BJ (cell line): ENCODE data around the gene PPP2R5C. TPM values are rescaled to one million over a fixed set of nuclear protein-coding genes. Genes with fewer than 3 reads are reported as not detected.
A peak's percentile ranks its signal among the peaks of the same experiment; 100 is the strongest.

Source experiments
- CTCF ChIA-PET: fragments of 350-600 bp; formaldehyde crosslinking; extraction: SDS; loops from one replicate; lab custom pipeline; 2021; ENCODE audit warnings: antibody characterized with exemption, inconsistent platforms; lab: Yijun Ruan, JAX
- POLR2A ChIA-PET: fragments of 300-600 bp; sonication (Branson Sonifier 250); formaldehyde crosslinking; extraction: SDS; loops from one replicate; lab custom pipeline; 2021; ENCODE audit warnings: antibody characterized with exemption; lab: Charles Lee
- DNase-seq: peaks from one replicate; pipeline ENCODE4 v3.0.0-alpha.2; 2011; ENCODE audit warnings: low read depth
- H3K27me3 ChIP-seq: 2 replicates; pipeline ENCODE4 v1.6.0; 2011; ENCODE audit warnings: low read length; ENCODE audit not compliant: control insufficient read depth, insufficient read depth
- H3K36me3 ChIP-seq: 2 replicates; pipeline ENCODE4 v1.5.1; 2011; ENCODE audit warnings: low read length; ENCODE audit not compliant: control insufficient read depth, insufficient read depth
- H3K4me3 ChIP-seq: 2 replicates; pipeline ENCODE4 v1.5.1; 2011; ENCODE audit warnings: low read depth, mild to moderate bottlenecking, control low read depth, low read length
- polyA plus RNA-seq: library from polyadenylated mRNA; depleted of rRNA; stranded (reverse); fragments of >200 nt; gene quantifications from 2 replicates; pipeline ENCODE4 v1.2.3, GENCODE V29; 2011
- TF ChIP-seq, protein P1 (sequence below): IDR thresholded peaks from 2 replicates; pipeline ENCODE4 v1.5.1; 2011; ENCODE audit warnings: low read depth, mild to moderate bottlenecking, control low read depth, inconsistent platforms, low read length, moderate library complexity; ENCODE audit not compliant: insufficient read depth

Gene PPP2R5C
- polyA plus RNA-seq, 1 experiment = 55.8 TPM

DNA sequence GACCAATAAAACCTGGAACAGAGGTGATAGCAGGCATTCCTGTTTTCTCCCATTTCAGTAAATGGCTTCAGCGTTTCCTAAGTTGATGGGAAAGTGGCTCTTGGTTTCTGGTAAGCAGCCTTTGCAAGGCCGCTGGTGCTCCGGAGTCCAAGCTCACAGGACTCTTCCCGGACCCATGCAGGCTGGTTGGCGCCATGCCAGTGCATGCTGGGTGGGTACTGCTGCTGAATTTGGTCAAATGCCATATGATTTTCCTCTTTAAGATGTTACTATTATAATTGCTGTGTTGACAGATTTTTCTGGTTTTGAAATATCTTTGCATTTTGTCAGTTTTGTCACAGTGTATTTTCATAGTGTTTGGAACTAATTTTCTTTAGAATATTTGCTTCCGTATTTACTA, 27.7 kb downstream of the PPP2R5C start:
- ChIA-PET CTCF (interaction anchor here (0.9 to 1.3 kb wide), 2 partner anchors 18 to 28 kb away, joined by 3 to 4 read pairs; no protein-coding TSS in a partner anchor), POLR2A (no interaction called here)
- no peaks in the 10 kb centered on the region for H3K36me3 ChIP-seq
- TF ChIP-seq, protein P1, sequence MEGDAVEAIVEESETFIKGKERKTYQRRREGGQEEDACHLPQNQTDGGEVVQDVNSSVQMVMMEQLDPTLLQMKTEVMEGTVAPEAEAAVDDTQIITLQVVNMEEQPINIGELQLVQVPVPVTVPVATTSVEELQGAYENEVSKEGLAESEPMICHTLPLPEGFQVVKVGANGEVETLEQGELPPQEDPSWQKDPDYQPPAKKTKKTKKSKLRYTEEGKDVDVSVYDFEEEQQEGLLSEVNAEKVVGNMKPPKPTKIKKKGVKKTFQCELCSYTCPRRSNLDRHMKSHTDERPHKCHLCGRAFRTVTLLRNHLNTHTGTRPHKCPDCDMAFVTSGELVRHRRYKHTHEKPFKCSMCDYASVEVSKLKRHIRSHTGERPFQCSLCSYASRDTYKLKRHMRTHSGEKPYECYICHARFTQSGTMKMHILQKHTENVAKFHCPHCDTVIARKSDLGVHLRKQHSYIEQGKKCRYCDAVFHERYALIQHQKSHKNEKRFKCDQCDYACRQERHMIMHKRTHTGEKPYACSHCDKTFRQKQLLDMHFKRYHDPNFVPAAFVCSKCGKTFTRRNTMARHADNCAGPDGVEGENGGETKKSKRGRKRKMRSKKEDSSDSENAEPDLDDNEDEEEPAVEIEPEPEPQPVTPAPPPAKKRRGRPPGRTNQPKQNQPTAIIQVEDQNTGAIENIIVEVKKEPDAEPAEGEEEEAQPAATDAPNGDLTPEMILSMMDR = no peak
- H3K4me3 ChIP-seq = no peak overlapping the region
- 0 out of 2 replicates have a peak, but pooled peaks cover 2% of the 10 kb centered on the region for H3K27me3 ChIP-seq
- DNase-seq = no peak

- CTCF ChIA-PET = no interaction called here
These were observed 28.7 kb downstream of the PPP2R5C start for GRCh38 chr14:101790232-101790631.

DNA sequence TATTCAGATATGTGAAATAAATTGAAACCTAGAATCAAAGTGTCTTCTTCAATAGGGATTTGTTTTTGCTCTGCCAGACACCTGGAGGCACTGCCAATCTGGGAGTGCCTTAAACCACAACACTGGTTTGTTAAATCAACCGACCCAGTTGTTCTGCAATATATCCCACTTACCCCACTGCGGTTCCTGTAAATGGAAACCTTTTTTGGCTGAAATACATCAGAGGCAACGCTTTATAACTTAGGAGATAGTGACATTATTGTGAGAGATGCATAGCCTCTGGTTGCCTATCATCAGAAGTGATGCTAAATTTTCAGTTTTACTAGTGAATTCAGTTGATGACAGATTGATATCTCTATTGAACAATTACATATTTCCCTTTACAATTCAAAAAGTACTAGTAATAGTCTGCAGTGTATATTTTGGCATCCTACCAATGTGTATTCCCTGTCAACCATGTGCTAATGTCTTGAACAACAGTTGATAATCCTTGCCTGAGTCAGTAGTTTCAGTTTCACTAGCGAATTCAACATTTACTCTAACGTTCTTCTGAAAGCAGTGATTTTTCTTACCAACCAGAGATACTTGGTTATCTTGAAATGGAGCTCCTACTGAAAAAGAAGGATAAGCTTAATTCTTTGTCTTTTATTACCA, 30.5 kb downstream of the PPP2R5C start:
- H3K4me3 ChIP-seq = peak overlapping the region; percentile 3; the same call in 1 of the 2 replicates
- DNase-seq = no peak
- no peaks in the 10 kb centered on the region for H3K36me3 ChIP-seq
- TF ChIP-seq, protein P1 = no peak
- no peaks in the 10 kb centered on the region for H3K27me3 ChIP-seq
- ChIA-PET CTCF (interaction anchor here (1.4 kb wide), 1 partner anchor 21 kb away, joined by 7 read pairs; no protein-coding TSS in a partner anchor), POLR2A (no interaction called here)

More at GRCh38 chr14:101790232-101790631, 28.7 kb downstream of the PPP2R5C start:
- POLR2A ChIA-PET = no interaction called here
- no peak for DNase-seq
- TF ChIP-seq, protein P1 = no peak
- no peaks in the 10 kb centered on the region for H3K27me3 ChIP-seq
- H3K36me3 ChIP-seq = no peaks in the 10 kb centered on the region
- H3K4me3 ChIP-seq = no peak overlapping the region

GRCh38 chr14:101796016-101796415, 34.5 kb downstream of the PPP2R5C start:
- Histone ChIP-seq H3K4me3 (no peak overlapping the region), H3K36me3 (peaks cover 1% of the 10 kb centered on the region; the same call in 1 of the 2 replicates), H3K27me3 (peaks cover 1% of the 10 kb centered on the region; the same call in 1 of the 2 replicates)
- no peak for DNase-seq
- POLR2A ChIA-PET = no interaction called here
- TF ChIP-seq, protein P1 = no peak
- CTCF ChIA-PET = interaction anchor here (0.6 kb wide), 1 partner anchor 1409 kb away, joined by 3 read pairs; no protein-coding TSS in a partner anchor

GRCh38 chr14:101796479-101796878, 35.0 kb downstream of the PPP2R5C start:
- ChIA-PET CTCF (interaction anchor here (0.6 kb wide), 1 partner anchor 1410 kb away, joined by 3 read pairs; no protein-coding TSS in a partner anchor), POLR2A (no interaction called here)
- TF ChIP-seq, protein P1 = no peak
- peaks cover 1% of the 10 kb centered on the region; the same call in 1 of the 2 replicates for H3K36me3 ChIP-seq
- no peak overlapping the region for H3K4me3 ChIP-seq
- no peak for DNase-seq
- H3K27me3 ChIP-seq = peaks cover 1% of the 10 kb centered on the region; the same call in 1 of the 2 replicates
